NCI-H774 (cell line): ENCODE results near the gene ARFIP2.
A peak's percentile ranks its signal among the peaks of the same experiment; 100 is the strongest.
"Not testable (repeated sequence)": the region's sequence is repeated elsewhere in the genome, so short reads cannot be mapped to it uniquely, and the experiment has no call there.

Source experiments
- DNase-seq: peaks from one replicate; lab custom pipeline; 2025; lab: John Stamatoyannopoulos, UW

ARFIP2 gene, protein sequence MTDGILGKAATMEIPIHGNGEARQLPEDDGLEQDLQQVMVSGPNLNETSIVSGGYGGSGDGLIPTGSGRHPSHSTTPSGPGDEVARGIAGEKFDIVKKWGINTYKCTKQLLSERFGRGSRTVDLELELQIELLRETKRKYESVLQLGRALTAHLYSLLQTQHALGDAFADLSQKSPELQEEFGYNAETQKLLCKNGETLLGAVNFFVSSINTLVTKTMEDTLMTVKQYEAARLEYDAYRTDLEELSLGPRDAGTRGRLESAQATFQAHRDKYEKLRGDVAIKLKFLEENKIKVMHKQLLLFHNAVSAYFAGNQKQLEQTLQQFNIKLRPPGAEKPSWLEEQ

DNA sequence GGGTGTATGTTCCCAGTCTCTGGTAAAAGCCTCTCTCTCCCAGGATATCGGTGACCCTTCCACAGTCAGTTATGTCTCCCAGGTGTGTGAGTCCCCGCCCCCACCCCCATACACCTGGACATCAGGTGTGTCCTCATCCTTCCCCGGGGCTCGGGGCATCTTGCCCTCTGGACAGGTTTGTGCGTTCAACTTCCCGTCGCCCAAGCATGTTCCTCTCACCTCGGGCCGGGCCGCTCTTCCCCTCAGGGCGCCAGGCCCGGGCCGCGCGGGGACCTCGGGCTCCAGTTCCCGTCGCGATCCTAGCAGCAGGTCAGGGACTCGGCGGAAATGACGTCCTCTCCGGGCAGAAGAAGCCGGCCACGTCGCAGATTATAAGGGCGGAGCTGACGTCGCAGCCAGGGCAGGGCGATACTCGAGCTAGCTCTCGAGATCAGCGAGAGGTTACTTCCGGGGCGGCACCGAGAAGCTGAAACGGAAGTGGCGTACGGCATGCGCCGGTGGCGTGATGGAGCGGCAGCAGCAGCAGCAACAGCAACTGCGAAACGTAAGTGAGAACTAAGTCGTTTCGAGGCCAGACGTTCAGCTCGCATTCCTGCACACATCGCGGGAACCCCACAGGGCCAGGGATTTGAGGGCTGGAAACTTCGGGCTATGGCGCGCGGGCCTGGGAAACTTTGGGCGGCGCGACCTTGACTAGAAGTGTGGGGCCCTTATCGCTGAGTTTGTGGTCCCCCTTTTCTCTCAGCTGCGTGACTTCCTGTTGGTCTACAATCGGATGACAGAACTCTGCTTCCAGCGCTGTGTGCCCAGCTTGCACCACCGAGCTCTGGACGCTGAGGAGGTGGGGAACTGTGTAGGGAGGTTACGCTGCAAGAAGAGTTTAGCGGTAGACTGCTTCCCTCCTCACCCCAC lies at the start of gene ARFIP2, which contains the start of gene TIMM10B:
Gene ARFIP2, minus strand, starts transcription at position 320 of the 912 bp plus-strand sequence. CDS start 910 bp downstream, outside the sequence.
Gene TIMM10B, plus strand, starts transcription at position 490 of the 912 bp plus-strand sequence. Its CDS starts 16 bp downstream, at position 506.
- peak; percentile 97 for DNase-seq

- no peak for DNase-seq
Measured at GRCh38 chr11:6530848-6531247, 49.7 kb upstream of the ARFIP2 start.

DNA sequence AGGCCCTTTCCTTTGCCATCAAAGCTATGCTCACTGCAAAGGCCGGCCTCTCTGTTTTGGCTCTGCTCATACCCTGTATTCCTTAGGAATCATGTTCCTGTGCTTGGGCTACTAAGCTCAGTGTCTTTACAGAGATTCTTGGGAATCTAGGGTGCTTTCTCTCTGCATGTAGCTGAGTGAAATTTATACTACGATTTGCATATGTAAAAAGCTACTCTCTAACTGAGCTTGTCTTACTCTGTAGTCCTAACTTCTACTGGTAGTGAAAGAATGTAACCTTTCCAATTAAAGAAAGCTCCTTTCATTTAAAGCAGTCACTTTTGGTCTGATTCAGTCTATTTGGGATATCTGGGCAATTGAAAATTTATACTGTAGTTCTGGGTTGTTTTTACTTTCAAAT lies 48.1 kb upstream of the ARFIP2 start:
- no peak for DNase-seq

- no peak for DNase-seq
Measured at GRCh38 chr11:6526411-6527135, 45.4 kb upstream of the ARFIP2 start.

GRCh38 chr11:6523253-6523652 lies 42.1 kb upstream of the ARFIP2 start:
- DNase-seq, result no peak

- not testable (repeated sequence) for DNase-seq
Measured at GRCh38 chr11:6521946-6522345, 40.8 kb upstream of the ARFIP2 start.

DNA sequence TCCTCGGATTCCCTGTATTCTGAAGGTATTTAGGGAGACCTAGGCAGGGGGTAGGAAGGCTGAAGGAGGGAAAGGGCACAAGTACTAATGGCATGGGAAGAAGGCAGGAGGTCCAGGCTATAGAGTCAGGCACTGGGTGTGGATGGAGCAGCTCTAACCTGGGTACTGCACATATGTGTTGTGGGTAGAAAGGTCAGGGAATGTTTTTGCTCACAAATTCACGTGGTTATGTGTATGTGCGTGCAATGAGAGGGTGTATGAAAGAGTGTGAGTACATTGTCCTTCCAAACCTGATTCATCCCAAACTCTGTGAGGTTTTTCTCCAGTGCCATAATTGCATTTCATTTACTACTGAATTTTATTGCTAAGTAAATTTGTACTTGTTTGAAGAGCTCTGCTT lies 39.1 kb upstream of the ARFIP2 start:
- no peak for DNase-seq

- DNase-seq, result no peak
Measured at GRCh38 chr11:6516865-6517264, 35.7 kb upstream of the ARFIP2 start.

DNA sequence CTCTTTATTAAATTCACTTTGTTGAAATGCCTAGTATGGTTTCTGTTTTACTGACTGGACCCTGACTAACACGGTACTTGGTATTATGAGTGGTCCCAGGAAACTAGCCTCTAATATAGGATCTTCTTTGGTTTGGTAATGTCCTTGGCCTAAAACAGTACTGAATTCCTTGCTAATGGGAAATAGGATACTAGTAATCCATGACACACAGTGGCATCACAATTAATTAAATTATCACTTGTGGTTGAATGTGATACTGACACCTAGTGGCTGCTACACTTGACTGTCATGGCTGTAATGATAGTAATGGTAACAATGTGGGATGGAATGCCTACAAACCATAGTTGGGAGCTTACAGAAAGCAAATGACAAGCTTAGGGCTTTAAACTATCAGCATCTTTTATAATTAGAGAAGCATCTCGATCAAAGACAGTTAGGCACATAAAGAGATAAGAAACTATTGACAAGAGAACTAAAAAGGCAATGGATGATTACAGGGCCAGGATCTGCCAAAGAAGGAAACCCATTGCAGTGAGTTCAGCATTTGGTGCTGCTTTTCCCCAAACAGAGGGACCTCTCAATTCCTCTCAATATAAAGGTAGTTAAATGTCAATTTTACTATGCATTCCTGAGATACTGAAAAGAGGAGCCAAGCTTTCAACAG lies 24.6 kb upstream of the ARFIP2 start:
- peak; percentile 1 for DNase-seq

- no peak for DNase-seq
Measured at GRCh38 chr11:6504166-6504565, 23.0 kb upstream of the ARFIP2 start.

DNA sequence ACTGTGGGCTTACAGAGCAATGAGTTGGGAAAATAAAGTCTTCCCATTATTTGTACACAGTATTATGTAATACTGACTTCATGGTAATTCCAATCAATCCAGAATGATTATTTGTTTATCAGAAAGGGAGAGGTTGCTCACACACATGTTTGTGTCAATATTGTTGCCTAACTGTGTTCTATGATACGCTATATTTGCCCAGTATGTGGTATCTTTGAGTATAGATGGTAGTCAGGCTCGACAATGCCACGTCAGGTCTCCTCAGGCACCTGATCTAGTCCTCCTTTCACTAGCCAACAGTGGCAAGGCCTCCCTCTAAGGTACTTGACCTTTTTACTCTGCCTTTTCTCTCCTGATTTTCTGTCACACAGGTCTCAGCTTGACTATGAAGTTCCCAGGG lies 21.3 kb upstream of the ARFIP2 start:
- DNase-seq, result no peak

DNA sequence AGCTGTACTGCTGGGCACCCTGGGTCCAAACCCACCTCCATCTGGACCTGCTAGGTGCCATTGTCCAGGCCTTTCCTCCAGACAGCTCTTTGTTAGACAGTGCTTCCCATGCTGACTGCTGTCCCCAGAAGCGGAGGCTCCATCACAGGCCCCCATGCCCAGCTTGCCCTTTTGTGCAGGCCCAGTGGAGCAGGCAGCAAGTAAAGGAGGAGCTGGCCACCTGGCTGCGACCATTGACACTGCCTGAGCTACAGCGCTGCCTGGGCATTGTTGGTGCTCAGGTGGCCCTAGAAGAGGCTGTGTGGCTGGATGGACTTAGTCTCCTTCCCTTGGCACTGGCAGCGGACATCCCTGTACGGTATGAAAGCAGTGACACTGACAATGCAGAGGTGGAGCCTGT lies 17.4 kb upstream of the ARFIP2 start:
- no peak for DNase-seq

GRCh38 chr11:6498121-6498520 lies 17.0 kb upstream of the ARFIP2 start:
- no peak for DNase-seq

- no peak for DNase-seq
Measured at GRCh38 chr11:6497069-6497839, 16.1 kb upstream of the ARFIP2 start, which contains the start of gene DNHD1. TSS of gene DNHD1 (plus strand) at chr11:6497280. CDS start at chr11:6498216, 936 bp downstream.

- no peak for DNase-seq
Measured at GRCh38 chr11:6489306-6489705, 8.2 kb upstream of the ARFIP2 start.

DNA sequence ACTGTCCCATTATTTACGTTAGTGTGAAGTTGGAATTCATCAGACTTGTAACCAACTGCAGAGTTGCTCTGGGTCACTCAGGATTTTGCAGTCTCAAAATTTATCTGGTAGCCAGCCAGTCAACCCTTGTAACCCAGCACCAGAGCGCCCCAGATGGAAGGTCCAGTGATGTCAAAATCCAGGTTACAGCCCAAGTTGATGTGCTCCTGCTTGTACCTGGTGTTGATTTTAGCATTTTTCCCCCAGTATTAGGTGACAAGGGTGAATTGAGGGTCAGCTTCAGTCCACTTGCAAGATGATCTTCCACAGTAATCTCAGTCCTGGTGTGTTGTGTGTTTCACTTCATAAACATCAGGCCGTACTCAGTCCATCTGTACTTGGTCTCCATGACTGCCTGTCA lies 7.7 kb upstream of the ARFIP2 start:
- DNase-seq, result no peak

- DNase-seq, result no peak
Measured at GRCh38 chr11:6488342-6488741, 7.2 kb upstream of the ARFIP2 start.

GRCh38 chr11:6486938-6487337 lies 5.8 kb upstream of the ARFIP2 start:
- no peak for DNase-seq

DNA sequence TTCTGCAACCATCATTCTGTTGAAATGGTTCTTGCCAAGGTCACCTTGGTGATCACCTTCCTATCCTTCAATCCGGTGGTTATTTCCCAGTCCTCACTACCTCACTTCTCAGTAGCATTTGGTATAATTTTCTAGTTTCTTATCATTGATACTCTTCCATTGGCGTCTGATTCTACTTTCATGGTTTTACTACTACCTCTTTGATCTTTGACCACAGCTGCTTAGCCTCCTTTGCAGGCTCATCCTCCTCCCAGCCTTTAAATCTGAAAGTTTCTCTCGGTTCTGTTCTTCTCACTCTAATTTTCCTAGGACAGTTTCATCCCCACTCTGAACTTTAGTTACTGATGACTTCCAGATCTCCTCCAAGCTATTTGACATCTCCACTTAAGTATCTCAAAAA lies 5.1 kb upstream of the ARFIP2 start:
- DNase-seq, result no peak

DNA sequence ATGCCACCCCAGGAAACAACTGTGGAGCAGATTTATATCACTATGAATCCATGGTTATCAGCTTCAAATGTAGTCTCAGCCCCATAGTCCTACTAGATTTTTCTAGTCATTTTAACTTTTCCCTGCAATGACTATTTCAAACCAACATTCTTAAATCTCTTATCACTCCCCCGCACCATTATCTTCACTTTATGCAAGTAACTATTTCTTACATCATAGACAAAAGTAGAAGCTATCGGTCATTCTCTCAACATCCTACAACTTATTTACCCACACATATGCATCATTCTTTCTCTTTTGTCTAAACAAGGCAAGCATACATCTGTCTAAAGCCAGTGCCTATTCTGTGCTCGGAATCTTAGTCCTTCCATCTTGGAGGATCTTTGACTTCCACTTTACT lies 4.5 kb upstream of the ARFIP2 start:
- no peak for DNase-seq

- no peak for DNase-seq
Measured at GRCh38 chr11:6483015-6483414, 1.9 kb upstream of the ARFIP2 start.
